Measurements from ENCODE around the gene MGMT. TPM values are rescaled to one million over a fixed set of nuclear protein-coding genes. Genes with fewer than 3 reads are reported as not detected.

The MGMT gene
- total RNA-seq, 3 donors from 2014 or later: 34.1 to 57.8 (median 46.7) TPM

- Histone ChIP-seq H3K36me3 (no peaks in the 10 kb centered on the region), H3K27ac (no peak overlapping the region), H3K9me3 (no peaks in the 10 kb centered on the region), H3K4me3 (no peak overlapping the region), H3K27me3 (no peaks in the 10 kb centered on the region), H3K4me1 (peaks cover 0 to 8% of the 10 kb centered on the region in 2 donors)
- TF ChIP-seq POLR2A (IDR thresholded peaks at IDR 0.05) (no peak), POLR2AphosphoS5 (IDR thresholded peaks at IDR 0.05) (no peak), CTCF (IDR thresholded peaks at IDR 0.05) (no peak)
- no peak for DNase-seq (ENCODE audit: low spot score in 2 of 2)
- intact Hi-C loops (cut with DNase I; ENCODE audit: low total_unique reads): no loop called here
These were observed 243.4 kb downstream of the MGMT start for GRCh38 chr10:129710510-129710847.

- no peak for TF ChIP-seq POLR2A (IDR thresholded peaks at IDR 0.05)
- no peak for TF ChIP-seq POLR2AphosphoS5 (IDR thresholded peaks at IDR 0.05)
- no peak for TF ChIP-seq CTCF (IDR thresholded peaks at IDR 0.05)
- no peak overlapping the region for H3K4me3 ChIP-seq
- intact Hi-C loops (cut with DNase I; ENCODE audit: low total_unique reads): no loop called here
- no peaks in the 10 kb centered on the region for H3K27me3 ChIP-seq
- no peak overlapping the region for H3K27ac ChIP-seq
- no peak for DNase-seq (ENCODE audit: low spot score in 2 of 2)
- H3K36me3 ChIP-seq: no peaks in the 10 kb centered on the region
- no peaks in the 10 kb centered on the region for H3K9me3 ChIP-seq
- H3K4me1 ChIP-seq: peaks cover 0 to 8% of the 10 kb centered on the region in 2 donors
These were observed 244.2 kb downstream of the MGMT start for GRCh38 chr10:129711291-129711690.

DNA sequence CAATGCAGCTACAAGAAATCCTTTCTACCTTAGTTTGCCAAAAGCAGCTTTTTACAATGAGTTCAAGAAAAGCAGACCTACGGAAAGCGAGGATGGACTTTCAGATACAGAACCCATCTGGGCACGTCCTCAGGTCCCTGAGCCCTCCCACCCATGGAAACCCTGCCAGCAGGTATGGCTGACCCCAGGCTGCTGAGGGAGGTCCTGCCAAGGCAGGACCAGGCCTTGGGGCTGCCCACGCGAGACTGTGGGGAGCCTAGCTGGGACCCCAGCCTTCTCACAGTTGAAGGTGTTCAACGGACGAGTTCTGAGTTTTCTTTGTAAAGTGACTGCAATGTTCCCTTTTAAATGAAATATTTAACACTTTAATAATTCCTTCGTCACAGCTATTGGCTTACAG lies 245.0 kb downstream of the MGMT start:
- no peaks in the 10 kb centered on the region for H3K27me3 ChIP-seq
- intact Hi-C loops (cut with DNase I; ENCODE audit: low total_unique reads): no loop called here

GRCh38 chr10:129713659-129714265 lies 246.7 kb downstream of the MGMT start:
- no peak for TF ChIP-seq POLR2A (IDR thresholded peaks at IDR 0.05)
- TF ChIP-seq POLR2AphosphoS5 (IDR thresholded peaks at IDR 0.05): no peak
- no peak for TF ChIP-seq CTCF (IDR thresholded peaks at IDR 0.05)
- no peaks in the 10 kb centered on the region for H3K4me1 ChIP-seq
- H3K27me3 ChIP-seq: no peaks in the 10 kb centered on the region
- H3K36me3 ChIP-seq: no peaks in the 10 kb centered on the region
- intact Hi-C loops (cut with DNase I; ENCODE audit: low total_unique reads): no loop called here
- no peaks in the 10 kb centered on the region for H3K9me3 ChIP-seq
- H3K27ac ChIP-seq: no peak overlapping the region
- DNase-seq (ENCODE audit: low spot score in 2 of 2): no peak
- H3K4me3 ChIP-seq: no peak overlapping the region

More for the DNA sequence above, 245.0 kb downstream of the MGMT start:
- no peak for DNase-seq (ENCODE audit: low spot score in 2 of 2)
- Histone ChIP-seq H3K36me3 (no peaks in the 10 kb centered on the region), H3K4me3 (no peak overlapping the region), H3K4me1 (peaks cover 0 to 8% of the 10 kb centered on the region in 2 donors), H3K27ac (no peak overlapping the region), H3K9me3 (no peaks in the 10 kb centered on the region)
- TF ChIP-seq POLR2AphosphoS5 (IDR thresholded peaks at IDR 0.05) (no peak), CTCF (IDR thresholded peaks at IDR 0.05) (no peak), POLR2A (IDR thresholded peaks at IDR 0.05) (no peak)

GRCh38 chr10:129715805-129716204 lies 248.8 kb downstream of the MGMT start:
- H3K4me1 ChIP-seq: no peaks in the 10 kb centered on the region
- H3K36me3 ChIP-seq: no peaks in the 10 kb centered on the region
- no peak overlapping the region for H3K4me3 ChIP-seq
- H3K27me3 ChIP-seq: no peaks in the 10 kb centered on the region
- intact Hi-C loops (cut with DNase I; ENCODE audit: low total_unique reads): no loop called here
- no peaks in the 10 kb centered on the region for H3K9me3 ChIP-seq
- TF ChIP-seq POLR2A (IDR thresholded peaks at IDR 0.05) (no peak), POLR2AphosphoS5 (IDR thresholded peaks at IDR 0.05) (no peak), CTCF (IDR thresholded peaks at IDR 0.05) (no peak)
- H3K27ac ChIP-seq: no peak overlapping the region
- DNase-seq (ENCODE audit: low spot score in 2 of 2): no peak
